Stimulated activated naive CD8-positive, alpha-beta T cell treated with anti-CD3 and anti-CD28 coated beads, Interleukin-15, amount 100 ng/mL, for 72 hours (primary cell): ENCODE data around the gene RB1.

Experiments
- ATAC-seq: fragments of 150-1000 bp; cut with Tn5 transposase; 2 replicates; pipeline ENCODE4 v1.10.0; 2021; ENCODE audit warnings: mild to moderate bottlenecking, moderate library complexity
- DNase-seq, 2 donors: peaks; one replicate each; pipeline ENCODE4 v3.0.0; 2021 to 2022
- H3K27ac Mint-ChIP-seq, 2 donors: one replicate each; pipeline ENCODE4 v1.8.0; 2022; ENCODE audit warnings: mild to moderate bottlenecking in 2 of 2, mixed read lengths in 2 of 2, moderate library complexity in 2 of 2
- H3K27me3 Mint-ChIP-seq: one replicate; pipeline ENCODE4 v1.8.0; 2022; ENCODE audit warnings: mixed read lengths
- H3K4me1 Mint-ChIP-seq: one replicate; pipeline ENCODE4 v1.8.0; 2022; ENCODE audit warnings: mild to moderate bottlenecking, mixed read lengths
- H3K4me3 Mint-ChIP-seq, 2 donors: one replicate each; pipeline ENCODE4 v1.8.0; 2022; ENCODE audit warnings: mild to moderate bottlenecking in 2 of 2, mixed read lengths in 2 of 2, moderate library complexity in 1 of 2
- H3K9me3 Mint-ChIP-seq, 2 donors: one replicate each; pipeline ENCODE4 v1.8.0; 2022; ENCODE audit warnings: mixed read lengths in 2 of 2

RB1 gene

DNA sequence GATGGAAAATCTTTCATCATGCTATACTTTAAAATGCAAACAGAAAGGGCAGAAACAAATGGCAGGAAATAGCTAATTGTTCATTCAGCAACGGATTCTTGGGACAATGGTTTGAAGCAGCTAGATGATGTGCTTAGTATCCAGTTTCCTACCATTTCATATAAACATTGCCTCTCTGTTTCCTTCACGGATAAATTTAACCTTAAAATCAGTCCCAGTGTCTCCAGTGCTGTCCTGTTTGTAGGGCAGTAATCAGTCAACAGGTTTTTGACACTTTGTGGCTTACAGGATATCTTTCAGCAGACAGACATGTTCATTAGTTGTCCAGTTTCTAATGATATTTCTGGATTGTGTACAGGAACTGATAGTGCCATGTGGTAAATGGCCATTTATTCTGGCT lies 24.7 kb upstream of the RB1 start:
- Mint-ChIP-seq H3K9me3 (no peaks in the 10 kb centered on the region), H3K4me3 (no peak overlapping the region), H3K27ac (no peak overlapping the region), H3K4me1 (peaks cover 8% of the 10 kb centered on the region), H3K27me3 (no peaks in the 10 kb centered on the region)
- ATAC-seq (no peak), DNase-seq (no peak)

DNA sequence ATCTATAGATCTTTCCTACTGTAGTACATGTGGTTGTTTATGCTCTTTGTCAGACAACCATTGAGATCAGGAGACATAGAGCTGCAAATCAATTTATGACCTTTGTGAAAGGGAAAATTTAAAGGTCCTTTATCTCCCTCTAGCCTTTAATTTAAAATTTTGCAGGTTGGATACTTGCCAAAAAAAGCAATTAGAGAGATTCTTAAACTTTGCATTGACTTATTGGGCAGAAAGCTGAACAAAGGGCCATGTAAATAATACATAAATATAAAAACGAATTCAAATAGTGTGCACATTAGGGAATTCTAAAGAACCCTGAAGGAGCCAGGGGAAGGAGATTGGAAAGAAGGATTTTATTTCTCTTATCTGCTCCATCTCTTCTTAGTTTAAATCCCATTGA lies 22.0 kb upstream of the RB1 start:
- Mint-ChIP-seq H3K4me3 (no peak overlapping the region), H3K9me3 (peaks cover 0 to 5% of the 10 kb centered on the region in 2 donors), H3K27me3 (peaks cover 6% of the 10 kb centered on the region), H3K4me1 (no peaks in the 10 kb centered on the region), H3K27ac (no peak overlapping the region)
- ATAC-seq (no peak), DNase-seq (no peak)

GRCh38 chr13:48291730-48292129 lies 11.8 kb upstream of the RB1 start:
- ATAC-seq (no peak), DNase-seq (no peak)
- H3K27me3 Mint-ChIP-seq, result no peaks in the 10 kb centered on the region
- H3K4me1 Mint-ChIP-seq, result peaks cover 7% of the 10 kb centered on the region
- no peak overlapping the region for H3K4me3 Mint-ChIP-seq
- H3K27ac Mint-ChIP-seq, result no peak overlapping the region
- H3K9me3 Mint-ChIP-seq, result no peaks in the 10 kb centered on the region

GRCh38 chr13:48292650-48293049 lies 10.9 kb upstream of the RB1 start:
- Mint-ChIP-seq H3K4me1 (peaks cover 9% of the 10 kb centered on the region), H3K9me3 (no peaks in the 10 kb centered on the region), H3K27ac (no peak overlapping the region), H3K27me3 (no peaks in the 10 kb centered on the region), H3K4me3 (no peak overlapping the region)
- ATAC-seq (no peak), DNase-seq (no peak)

GRCh38 chr13:48294653-48295052 lies 8.9 kb upstream of the RB1 start:
- Mint-ChIP-seq H3K4me1 (peaks cover 13% of the 10 kb centered on the region), H3K9me3 (no peaks in the 10 kb centered on the region), H3K4me3 (no peak overlapping the region), H3K27ac (no peak overlapping the region), H3K27me3 (no peaks in the 10 kb centered on the region)
- DNase-seq, result no peak
- no peak for ATAC-seq

DNA sequence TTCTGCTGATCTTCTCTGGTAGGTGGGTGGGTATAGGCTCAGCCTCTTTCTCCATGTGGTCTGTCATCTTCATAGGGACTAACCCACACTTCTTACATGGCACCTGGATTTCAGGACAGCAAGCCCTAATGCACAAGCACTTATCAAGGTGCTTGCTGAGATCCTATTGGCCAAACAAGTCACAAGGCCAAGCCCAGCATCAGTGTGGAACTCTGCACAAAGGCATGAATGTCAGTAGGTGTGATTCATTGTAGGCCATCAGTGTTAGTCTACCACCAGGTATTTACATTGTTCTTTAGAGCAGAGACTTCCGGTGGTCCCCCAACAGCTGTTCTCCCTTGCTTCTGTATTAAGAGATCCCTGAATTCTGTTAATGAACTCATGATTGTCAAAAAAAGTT lies 8.3 kb upstream of the RB1 start:
- Mint-ChIP-seq H3K4me3 (no peak overlapping the region), H3K27ac (no peak overlapping the region), H3K27me3 (no peaks in the 10 kb centered on the region), H3K9me3 (no peaks in the 10 kb centered on the region), H3K4me1 (peaks cover 17% of the 10 kb centered on the region)
- no peak for ATAC-seq
- no peak for DNase-seq

GRCh38 chr13:48296528-48296927 lies 7.0 kb upstream of the RB1 start:
- Mint-ChIP-seq H3K9me3 (no peaks in the 10 kb centered on the region), H3K4me1 (peaks cover 17% of the 10 kb centered on the region), H3K27ac (no peak overlapping the region), H3K4me3 (no peak overlapping the region), H3K27me3 (no peaks in the 10 kb centered on the region)
- ATAC-seq, result no peak
- no peak for DNase-seq

- H3K9me3 Mint-ChIP-seq, result no peaks in the 10 kb centered on the region
- no peak overlapping the region for H3K27ac Mint-ChIP-seq
These were observed 6.3 kb upstream of the RB1 start for GRCh38 chr13:48297131-48297786.

DNA sequence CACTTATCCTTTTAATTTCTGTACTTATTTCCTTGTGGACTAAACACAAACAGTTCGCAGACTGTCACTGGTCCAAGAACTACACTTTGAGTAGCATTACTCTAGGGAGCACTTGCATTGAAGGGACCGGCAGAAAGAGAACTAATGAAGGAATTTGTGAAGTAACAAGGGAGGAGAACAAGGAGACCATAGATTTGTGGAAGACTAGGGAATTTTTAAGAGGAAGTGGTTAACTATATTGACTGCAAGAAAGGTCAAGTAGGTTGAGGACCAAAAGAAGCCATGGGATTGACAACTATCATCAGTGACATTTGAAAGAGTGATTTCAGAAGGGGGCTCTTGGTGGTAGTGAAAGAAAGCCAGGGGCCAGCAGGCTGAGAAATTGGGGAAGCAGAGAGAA lies 4.0 kb upstream of the RB1 start:
- Mint-ChIP-seq H3K27me3 (no peaks in the 10 kb centered on the region), H3K27ac (no peak overlapping the region), H3K4me1 (peaks cover 26% of the 10 kb centered on the region), H3K4me3 (no peak overlapping the region), H3K9me3 (no peaks in the 10 kb centered on the region)
- DNase-seq, result no peak
- no peak for ATAC-seq

More at GRCh38 chr13:48297131-48297786, 6.3 kb upstream of the RB1 start:
- no peak overlapping the region for H3K4me3 Mint-ChIP-seq
- peaks cover 20% of the 10 kb centered on the region for H3K4me1 Mint-ChIP-seq
- no peaks in the 10 kb centered on the region for H3K27me3 Mint-ChIP-seq
- ATAC-seq (no peak), DNase-seq (no peak)

GRCh38 chr13:48302871-48303358 lies 636 bp upstream of the RB1 start:
- no peaks in the 10 kb centered on the region for H3K27me3 Mint-ChIP-seq
- DNase-seq, result no peak
- peak; percentile 33 for ATAC-seq
- peak overlapping the region; percentile 90 to 93 for H3K4me3 Mint-ChIP-seq
- H3K4me1 Mint-ChIP-seq, result peaks cover 41% of the 10 kb centered on the region
- H3K9me3 Mint-ChIP-seq, result no peaks in the 10 kb centered on the region
- H3K27ac Mint-ChIP-seq, result peak overlapping the region; percentile 93 to 98

- DNase-seq, result peak in 1 of 2 donors; percentile 31
- Mint-ChIP-seq H3K4me1 (peaks cover 40% of the 10 kb centered on the region), H3K27ac (peak overlapping the region; percentile 93 to 98), H3K27me3 (no peaks in the 10 kb centered on the region), H3K9me3 (no peaks in the 10 kb centered on the region), H3K4me3 (peak overlapping the region; percentile 90 to 93)
- peak; percentile 5 for ATAC-seq
These were observed 759 bp downstream of the RB1 start for GRCh38 chr13:48304143-48304876.

DNA sequence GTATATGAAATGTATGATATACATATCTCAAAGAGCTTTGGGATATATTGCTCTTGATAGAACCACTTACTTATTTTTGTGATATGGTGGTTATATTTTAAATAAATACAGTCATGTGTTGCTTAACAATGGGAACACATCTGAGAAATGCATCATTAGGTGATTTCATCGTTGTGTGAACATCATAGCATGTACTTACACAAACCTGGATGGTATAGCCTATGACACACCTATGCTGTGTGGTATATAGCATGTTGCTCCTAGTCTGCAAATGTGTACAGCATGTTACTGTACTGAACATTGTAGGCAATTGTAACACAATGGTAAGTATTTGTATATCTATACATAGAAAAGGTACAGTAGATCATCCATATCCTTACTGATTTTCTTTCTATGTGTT lies 7.7 kb downstream of the RB1 start:
- H3K27me3 Mint-ChIP-seq, result no peaks in the 10 kb centered on the region
- H3K4me1 Mint-ChIP-seq, result peaks cover 41% of the 10 kb centered on the region
- H3K27ac Mint-ChIP-seq, result no peak overlapping the region
- H3K4me3 Mint-ChIP-seq, result no peak overlapping the region
- ATAC-seq, result no peak
- no peak for DNase-seq
- no peaks in the 10 kb centered on the region for H3K9me3 Mint-ChIP-seq

DNA sequence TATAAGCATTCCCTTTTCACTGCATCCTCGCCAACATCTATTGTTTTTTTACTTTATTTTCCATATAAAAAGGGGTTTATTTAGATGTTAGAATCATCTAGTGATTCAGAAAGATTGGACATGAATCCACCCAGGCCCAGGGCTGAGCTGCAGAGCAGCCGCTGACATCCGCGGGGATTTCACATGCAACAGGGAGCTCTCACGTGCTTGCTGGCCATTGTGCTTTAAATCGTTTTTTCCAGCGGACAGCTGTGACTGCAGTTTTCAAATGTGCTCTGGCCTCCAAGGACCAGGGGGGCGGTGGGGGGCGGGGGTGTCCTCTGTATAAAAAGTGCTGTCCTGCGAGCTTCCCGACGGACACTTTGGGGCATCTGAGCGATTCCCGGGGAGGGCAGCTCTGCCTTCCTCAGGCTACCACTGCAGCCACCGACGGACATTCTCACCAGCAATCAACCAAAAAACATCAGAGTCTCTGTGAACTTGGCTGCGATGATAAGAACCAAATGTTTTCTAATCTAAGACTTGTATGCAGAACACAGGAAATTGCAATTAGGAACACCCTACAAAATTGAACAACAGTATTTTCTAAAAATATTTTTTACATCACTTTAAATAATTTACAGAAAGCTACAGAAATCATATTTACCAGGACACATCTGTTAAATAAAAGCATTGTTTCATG lies 12.6 kb downstream of the RB1 start:
- H3K27ac Mint-ChIP-seq, result no peak overlapping the region
- ATAC-seq (no peak), DNase-seq (no peak)
- H3K4me3 Mint-ChIP-seq, result no peak overlapping the region
- H3K9me3 Mint-ChIP-seq, result peaks cover 0 to 7% of the 10 kb centered on the region in 2 donors
- peaks cover 57% of the 10 kb centered on the region for H3K4me1 Mint-ChIP-seq
- H3K27me3 Mint-ChIP-seq, result no peaks in the 10 kb centered on the region

DNA sequence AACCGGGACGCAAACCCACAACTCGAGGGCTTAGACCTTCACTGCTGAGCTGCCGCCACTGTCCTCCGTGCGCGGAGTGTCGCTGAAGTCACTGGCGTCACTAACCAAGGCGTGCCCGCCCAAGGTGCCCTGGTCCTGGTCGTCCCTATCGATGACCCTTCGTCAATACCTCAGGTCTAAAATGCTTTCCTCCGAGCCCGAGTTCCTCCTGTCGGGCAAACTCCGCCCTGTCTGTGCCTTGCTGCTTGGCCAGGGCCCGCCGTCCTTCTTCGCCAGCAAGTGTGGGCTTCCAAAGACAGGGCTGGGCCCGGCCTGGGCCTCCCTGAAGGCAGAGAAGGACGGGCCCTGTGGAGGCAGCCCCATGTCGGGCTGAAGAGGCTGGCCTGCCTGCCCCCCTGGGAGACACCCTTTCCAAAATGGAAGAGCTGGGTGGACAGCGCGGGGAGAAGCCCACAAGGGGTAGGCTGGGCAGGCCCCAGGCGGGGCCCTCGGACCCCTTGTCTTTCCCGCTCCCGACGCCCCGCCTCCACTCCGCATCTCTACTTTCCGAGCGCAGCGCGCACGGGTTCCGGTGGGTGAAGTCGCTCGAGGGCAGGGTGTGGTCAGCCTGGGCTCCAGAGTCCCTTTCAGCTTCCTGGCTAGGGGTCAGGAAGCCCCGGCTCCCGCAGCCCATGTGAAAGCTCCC lies 13.4 kb downstream of the RB1 start:
- peaks cover 4 to 7% of the 10 kb centered on the region in 2 donors for H3K9me3 Mint-ChIP-seq
- H3K4me1 Mint-ChIP-seq, result peaks cover 64% of the 10 kb centered on the region
- no peak overlapping the region for H3K27ac Mint-ChIP-seq
- H3K27me3 Mint-ChIP-seq, result no peaks in the 10 kb centered on the region
- H3K4me3 Mint-ChIP-seq, result no peak overlapping the region
- DNase-seq (no peak), ATAC-seq (no peak)

DNA sequence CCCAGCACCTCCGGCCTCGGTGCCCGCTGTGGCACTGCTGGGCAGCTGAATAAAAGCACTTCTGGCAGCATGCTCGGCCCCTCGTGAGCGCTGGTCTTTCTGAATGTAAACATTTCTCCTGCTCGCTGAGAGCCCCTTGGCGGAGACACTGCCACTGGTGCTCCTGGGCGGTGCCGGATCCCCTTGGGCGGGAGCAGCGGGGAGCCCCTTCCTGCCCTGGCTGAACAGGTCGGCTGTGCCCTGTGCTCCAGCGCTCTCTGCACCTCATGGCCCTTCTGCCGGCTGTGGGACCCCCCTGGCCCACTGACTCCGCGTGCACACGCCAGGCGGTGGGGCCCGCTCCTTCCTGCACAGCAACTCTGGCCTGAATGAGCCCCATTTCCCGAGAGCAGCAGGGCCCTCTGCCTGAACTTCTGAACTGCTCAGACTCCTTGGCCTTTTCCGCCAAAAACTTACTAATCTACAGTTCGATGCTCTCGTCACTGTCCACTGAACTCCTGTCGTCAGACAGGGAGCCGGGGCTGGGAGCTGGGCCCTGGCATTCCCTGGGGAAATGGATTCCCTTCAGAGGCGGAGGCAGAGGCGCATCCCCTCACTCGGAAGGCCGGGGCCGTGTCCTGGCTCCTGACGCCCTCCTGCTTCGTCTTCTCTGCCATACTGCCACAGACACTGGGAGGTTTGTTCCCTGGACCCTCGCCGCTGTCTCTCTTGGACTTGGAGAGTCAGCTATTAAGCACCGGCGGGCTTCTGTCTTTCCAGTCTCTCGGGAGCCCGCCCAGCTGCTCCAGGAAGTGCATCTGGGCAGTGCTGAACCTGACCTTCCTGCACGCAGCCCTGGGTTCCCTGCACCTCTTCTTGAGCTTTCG lies 14.2 kb downstream of the RB1 start:
- Mint-ChIP-seq H3K4me1 (peaks cover 63% of the 10 kb centered on the region), H3K9me3 (peaks cover 4 to 7% of the 10 kb centered on the region in 2 donors), H3K4me3 (peak overlapping the region in 1 of 2 donors; percentile 85), H3K27ac (peak overlapping the region in 1 of 2 donors; percentile 42), H3K27me3 (no peaks in the 10 kb centered on the region)
- ATAC-seq, result peak; percentile 19
- no peak for DNase-seq
